ENCODE data around the gene CENPW. TPM values are rescaled to one million over a fixed set of nuclear protein-coding genes. Genes with fewer than 3 reads are reported as not detected.

CENPW gene
- 10 to 100 TPM; 61.1 to 64.2 TPM for total RNA-seq

DNA sequence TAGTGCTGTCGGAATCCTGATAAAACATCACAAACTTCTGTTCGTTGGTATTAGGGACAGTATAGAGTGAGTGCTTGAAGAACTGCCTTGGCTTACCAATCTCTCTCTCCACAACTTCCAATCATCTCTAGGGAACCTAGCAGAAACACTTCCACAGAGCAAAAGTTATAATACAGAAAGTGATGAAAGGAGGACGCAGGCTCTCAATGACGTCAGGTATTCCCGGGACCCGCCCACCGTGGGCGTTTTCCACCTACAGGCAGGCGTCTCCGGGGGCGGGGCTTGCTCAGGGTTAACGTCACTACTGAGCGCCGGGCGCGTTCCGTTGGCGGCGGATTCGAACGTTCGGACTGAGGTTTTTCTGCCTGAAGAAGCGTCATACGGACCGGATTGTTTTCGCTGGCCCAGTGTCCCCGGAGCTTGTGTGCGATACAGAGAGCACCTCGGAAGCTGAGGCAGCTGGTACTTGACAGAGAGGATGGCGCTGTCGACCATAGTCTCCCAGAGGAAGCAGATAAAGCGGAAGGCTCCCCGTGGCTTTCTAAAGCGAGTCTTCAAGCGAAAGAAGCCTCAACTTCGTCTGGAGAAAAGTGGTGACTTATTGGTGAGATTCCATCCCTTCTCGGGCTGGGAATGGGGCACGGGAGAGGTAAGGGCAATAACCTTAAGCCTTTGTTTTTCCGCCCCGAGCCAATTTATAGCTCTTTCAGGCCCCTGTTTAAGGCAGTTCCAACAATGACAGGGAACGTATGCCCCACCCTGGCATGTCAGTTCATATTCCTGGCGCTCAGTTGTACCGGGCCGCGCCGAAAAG, at the start of gene CENPW:
TSS of gene CENPW (plus strand) at position 320 of the 814 bp plus-strand sequence. CDS start at position 479, 159 bp downstream.
- ChIA-PET POLR2A (no interaction called here), CTCF (no interaction called here)

DNA sequence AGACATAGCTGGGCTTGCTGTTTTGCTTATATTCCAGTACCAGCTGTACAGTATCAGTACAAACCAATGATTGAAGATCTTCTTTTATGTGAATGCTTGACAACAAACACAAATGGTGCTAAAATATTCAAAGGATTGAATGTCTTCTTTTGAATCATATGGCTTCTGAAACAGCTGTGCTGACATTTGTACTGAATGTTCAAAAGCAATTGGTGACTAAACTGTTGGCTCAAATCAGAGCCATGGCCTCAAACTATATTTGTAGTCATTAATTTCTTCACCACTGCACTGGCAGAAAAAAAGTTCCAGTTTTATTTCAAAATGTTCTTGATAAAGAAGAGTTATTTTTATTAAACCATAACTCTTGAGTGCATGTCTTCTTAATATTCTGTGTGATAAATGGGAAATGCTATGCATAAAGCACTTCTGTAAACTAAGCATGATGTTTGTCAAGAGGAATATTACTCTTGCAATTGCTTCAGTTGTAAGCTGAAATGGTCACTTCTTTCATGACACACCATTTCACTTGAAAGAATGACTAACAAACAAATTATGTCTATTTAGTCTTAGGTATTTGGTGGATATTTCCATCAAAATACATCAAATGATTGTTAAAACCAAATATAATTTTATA, 45.9 kb upstream of the CENPW start:
- ChIA-PET CTCF (no interaction called here), POLR2A (no interaction called here)

DNA sequence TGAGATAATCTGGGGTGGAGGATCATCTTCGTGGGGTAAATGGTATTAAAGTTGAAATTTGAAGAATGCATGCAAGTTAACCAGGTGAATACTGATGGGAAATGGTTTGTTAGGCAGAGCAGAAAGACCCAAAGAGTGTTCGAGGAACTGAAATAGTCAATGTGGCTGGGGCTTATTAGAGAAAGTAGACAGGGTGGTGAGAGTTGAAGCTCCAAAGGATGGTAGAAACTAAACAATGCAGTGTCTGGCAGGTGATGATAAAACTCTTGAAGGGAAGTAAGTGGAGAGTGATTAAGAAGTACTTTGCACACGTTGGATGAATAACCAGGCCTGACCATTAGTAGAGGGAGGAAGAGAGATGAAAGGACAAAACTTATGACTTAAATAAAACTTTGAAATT, 39.8 kb upstream of the CENPW start:
- CTCF ChIA-PET: no interaction called here
- POLR2A ChIA-PET: no interaction called here

DNA sequence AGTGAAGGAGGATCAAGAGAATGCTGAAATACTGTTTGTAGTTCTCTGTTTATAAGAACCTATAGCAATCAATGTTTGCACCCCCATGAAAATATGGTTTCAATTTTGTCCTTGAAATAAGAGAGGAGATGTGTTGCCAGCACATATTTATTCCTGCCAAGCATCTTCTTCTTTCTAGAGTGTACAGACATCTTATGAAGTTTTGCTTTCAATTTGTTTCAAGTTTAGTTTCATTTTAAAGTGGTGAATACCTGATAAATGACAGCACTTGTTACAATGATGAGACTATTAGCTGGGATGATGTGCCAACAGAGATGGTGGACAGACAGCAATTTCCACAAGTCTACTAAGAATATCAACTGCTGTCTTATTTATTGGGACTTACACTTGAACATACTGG, 39.2 kb upstream of the CENPW start:
- ChIA-PET CTCF (no interaction called here), POLR2A (no interaction called here)

DNA sequence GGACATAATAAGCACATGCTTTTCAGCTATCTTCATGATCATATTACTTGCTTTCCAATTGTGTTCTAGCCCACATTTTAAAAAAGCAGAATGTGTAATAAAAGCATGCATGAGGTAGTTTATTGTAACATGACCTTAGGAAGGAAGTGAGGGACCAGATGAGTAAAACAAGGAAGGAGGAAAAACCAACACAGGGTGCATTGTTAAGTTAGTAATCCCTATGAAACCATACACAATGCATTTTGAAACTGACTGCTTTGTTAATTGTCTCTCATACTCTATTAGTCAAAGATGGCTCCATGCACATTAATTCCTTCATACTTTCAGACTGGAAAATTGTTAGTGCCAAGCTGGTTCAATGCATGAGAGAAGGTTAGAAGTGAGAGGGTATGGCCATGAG, 37.7 kb upstream of the CENPW start:
- ChIA-PET POLR2A (no interaction called here), CTCF (no interaction called here)

DNA sequence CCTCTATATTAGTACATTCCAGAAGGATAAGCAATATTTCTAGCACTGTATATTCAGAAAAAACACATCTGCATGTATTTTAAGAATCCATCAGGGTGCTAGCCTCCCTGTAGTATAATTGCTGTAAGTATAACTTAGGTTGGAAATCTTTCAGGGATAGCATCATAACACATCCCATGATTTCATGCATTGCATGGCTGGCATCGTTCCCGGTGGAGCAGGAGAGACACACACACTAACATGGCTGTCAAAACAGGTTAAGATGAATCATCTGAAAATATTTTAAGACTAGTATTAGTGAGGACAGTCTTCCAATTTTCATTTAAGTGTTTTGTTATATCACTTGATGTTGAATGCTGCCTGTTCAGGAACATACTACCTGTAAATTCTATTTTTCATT, 32.1 kb upstream of the CENPW start:
- POLR2A ChIA-PET: no interaction called here

DNA sequence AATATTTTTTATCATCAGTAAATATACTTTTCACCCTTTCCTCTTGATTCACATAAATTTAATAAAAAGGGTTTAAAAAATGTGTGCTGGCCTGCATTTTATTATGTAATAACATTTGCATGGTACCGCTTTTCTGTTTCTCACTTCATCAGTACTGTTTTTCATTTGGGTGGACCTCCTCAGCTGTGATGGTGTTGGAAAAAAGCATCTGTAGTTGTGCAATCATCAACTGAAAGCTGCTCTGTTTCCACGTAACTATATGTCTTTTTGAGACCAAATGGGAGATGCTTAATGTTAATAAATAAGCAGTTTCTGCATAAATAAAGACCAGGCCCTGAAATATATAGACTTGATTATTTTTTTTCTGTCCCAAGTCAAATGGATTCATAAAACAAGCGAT, 31.6 kb upstream of the CENPW start:
- CTCF ChIA-PET: no interaction called here

More for the DNA sequence above, 32.1 kb upstream of the CENPW start:
- CTCF ChIA-PET: no interaction called here

DNA sequence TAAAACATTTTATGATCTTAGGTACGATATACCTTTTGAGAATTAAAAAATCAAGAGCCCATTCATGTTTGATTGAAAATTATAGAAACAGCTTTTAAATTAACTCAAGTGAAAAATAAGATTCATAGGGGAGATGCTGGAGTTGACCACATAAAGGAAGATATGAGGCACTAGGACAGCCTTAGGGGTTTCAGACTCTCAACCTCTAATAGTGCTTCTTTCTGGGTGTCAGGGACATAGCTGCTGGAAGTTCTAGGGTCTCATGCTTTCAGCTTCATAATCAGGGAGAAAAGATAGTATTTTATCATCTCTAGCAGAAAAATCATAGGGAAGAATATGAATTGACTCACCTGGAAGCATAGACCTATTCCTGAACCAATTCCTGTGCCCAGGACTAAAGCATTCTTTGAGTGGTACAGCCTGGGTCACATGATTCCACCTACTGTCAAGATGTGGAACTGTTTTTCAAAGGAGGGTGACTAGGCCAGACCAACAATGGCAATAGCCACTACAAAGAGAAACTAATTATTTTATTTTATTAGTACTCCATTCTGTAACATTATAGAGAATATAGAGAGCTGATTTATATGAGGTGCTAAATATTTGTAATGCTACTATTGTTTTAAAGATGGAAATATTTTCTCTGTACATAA, 27.8 kb upstream of the CENPW start:
- ChIA-PET POLR2A (no interaction called here), CTCF (no interaction called here)

More for the DNA sequence above, 31.6 kb upstream of the CENPW start:
- POLR2A ChIA-PET: no interaction called here

DNA sequence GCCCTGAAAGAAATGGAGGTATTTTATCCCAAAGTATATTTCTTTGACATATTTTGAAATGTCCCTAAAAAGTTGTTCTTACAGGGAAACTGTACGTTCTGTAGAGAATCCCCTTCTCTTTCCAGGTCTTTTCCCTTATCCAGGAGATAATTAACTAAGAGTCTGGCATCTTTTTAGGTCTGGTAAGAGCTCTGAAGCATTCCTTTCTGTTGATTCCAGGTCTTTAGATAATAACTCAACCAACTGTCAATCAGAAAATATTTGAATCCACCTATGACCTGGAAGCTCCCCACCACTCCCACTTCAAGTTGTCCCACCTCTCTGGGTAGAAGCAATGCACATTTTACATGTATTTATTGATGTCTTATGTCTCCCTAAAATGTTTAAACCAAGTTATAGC, 26.0 kb upstream of the CENPW start:
- CTCF ChIA-PET: no interaction called here
- POLR2A ChIA-PET: no interaction called here

DNA sequence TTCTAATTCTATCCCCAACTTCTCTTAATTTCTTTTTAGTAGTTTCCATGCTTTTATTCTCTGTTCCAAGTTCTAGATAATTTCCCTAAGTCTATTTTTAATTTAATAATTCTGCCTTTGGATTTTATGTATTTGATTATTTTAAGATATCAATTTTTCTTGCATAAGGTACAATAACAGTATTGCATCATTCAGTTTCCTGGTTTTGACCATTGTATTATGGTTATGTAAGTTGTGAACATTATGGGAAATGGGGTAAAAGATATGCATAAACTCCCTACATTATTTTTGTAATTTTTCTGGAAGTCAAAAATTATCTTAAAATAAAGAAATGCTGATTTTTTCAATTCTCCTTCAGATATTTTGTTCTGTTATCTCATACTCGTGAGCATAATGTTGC, 21.1 kb upstream of the CENPW start:
- ChIA-PET CTCF (no interaction called here), POLR2A (no interaction called here)

DNA sequence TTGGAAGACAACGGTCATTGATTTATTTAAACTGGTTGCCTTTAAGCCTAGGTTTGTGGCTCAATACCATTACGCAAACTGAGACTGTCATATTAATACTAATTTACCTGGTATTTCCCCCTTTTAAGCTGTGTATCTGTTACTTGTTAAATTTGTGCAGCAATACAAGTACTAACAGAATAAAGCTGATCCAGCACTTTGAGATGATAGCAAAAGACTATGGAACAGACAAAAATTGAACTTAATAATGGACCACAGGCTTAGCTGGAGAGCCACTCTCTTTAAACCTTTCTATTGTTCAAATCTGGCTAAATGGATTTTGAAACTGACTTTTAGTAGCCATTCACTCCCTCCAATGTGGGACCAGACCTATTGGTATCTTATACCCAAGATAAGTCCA, 6.2 kb upstream of the CENPW start:
- ChIA-PET CTCF (no interaction called here), POLR2A (no interaction called here)

DNA sequence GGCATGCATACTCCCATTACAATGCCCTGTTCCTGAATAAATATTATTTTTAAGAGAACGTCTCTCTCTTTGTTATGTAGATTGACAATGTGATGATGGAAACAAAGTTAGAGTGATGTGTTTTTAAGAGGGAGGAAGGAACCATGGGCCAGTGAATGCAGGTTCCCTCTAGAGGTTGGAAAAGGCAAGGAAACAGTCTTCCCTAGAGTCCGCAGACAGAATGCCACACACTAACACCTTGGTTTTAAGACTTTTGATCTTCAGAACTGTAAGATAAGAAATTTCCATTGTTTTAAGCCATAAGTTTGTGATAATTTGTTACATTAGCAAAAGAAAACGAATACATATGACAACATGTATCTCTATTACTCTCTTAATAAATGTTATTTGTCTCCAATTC, 4.7 kb upstream of the CENPW start:
- CTCF ChIA-PET: no interaction called here
- POLR2A ChIA-PET: no interaction called here

DNA sequence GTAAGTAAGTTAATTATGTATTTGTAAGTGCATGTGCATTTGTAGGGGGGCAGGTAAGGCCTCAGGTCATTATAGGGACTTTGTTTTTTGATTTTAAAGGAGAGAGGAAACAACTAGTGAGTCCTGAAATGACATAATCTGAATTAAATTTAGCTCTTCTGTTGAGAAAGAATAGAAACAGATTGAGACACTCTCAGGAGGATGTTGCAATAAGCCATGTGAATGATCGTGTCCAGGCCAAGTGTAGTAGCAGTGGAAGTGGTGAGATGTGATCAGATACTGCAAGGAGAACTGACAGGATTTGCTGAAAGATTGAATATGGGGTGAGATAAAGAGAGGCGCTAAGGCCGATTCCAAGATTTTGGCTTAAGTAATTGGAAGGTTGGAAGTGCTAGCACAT, 2.6 kb upstream of the CENPW start:
- ChIA-PET POLR2A (no interaction called here), CTCF (no interaction called here)

DNA sequence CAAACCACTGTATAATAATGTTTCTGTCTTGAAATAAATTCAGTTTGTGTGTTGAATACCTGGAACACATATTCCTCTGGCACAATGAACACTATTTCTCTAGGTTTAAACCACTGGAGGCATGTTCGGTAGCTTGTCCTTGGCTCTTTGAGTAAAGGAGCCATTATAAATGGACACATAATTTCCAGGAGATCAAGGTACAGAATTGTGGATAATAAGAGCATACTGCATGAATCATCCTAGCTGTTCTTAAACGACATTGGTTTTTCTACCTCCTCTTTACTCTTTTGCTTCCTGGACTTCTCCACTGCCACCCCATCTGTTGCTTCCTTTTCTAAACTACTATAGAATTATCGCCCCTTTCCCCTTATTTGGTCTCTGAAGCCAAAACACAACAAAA, 1.2 kb downstream of the CENPW start:
- ChIA-PET CTCF (no interaction called here), POLR2A (no interaction called here)

DNA sequence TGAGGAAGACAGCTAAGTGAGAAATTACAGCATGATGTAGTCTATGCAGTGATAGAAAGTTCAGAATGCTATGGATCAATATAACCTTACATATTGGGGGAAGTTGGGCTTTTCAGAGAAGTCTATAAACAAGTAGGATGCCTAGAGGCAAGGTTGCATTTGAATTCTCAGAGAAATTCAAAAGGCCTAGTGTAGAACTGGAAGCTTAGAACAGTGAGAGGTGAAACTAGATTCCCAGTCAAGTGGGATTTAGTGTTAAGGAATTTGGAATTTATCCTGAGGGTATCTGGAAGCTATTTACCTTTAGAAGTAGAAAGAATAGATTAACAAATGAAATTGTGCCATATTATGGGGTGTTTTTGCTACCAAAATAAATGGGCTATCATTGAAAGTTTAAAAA, 4.3 kb downstream of the CENPW start:
- CTCF ChIA-PET: no interaction called here
- POLR2A ChIA-PET: no interaction called here

DNA sequence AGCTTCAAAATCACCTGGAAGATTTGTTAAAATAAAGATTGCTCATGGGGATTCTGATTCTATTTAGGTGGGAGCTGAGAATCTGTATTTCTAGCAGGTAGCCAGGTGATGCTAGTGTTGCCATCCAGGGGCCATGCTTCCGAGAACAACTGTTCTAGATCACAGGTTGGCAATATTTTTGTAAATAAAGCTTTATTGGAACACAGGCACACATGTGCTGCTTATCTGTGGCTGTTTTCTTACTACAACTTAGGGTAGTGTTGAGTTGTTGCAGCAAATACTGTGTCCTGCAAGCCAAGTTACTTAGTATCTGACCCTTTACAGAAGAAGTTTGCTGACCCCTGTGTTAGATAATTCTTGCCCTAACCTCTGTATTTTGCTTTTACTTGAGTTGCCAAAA, 12.0 kb downstream of the CENPW start:
- ChIA-PET POLR2A (no interaction called here), CTCF (no interaction called here)

DNA sequence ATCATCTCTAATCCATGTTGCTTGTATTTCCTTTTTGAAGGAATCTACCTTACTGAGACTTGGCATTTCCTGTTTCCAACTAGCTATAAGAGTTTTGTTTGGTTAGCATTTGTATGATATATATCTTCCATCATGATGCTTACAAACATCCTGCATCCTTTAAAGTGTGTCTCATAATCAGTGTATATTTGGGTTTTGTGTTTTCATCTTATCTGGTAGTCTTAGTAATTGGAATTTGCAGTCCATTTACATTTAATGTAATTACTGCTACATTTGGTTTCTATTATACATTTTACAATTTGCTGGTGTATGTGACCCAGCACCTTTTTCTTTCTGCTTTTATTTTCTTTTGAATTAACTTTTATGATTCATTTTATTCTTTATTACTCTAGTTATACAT, 12.6 kb downstream of the CENPW start:
- ChIA-PET CTCF (no interaction called here), POLR2A (no interaction called here)

DNA sequence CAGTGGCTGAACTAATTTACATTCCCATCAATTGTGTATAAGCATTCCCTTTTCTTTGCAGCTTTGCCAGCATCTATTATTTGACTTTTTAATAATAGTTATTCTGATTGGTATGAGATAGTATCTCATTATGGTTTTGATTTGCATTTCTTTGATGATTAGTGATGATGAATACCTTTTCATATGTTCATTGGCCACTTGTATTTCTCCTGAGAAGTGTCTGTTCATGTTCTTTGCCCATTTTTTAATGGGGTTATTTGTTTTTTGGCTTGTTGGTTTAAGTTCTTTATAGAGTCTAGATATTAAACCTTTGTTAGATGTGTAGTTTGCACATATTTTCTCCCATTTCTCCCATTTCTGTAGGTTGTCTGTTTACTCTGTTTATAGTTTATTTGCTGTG, 16.6 kb downstream of the CENPW start:
- ChIA-PET POLR2A (no interaction called here), CTCF (no interaction called here)

DNA sequence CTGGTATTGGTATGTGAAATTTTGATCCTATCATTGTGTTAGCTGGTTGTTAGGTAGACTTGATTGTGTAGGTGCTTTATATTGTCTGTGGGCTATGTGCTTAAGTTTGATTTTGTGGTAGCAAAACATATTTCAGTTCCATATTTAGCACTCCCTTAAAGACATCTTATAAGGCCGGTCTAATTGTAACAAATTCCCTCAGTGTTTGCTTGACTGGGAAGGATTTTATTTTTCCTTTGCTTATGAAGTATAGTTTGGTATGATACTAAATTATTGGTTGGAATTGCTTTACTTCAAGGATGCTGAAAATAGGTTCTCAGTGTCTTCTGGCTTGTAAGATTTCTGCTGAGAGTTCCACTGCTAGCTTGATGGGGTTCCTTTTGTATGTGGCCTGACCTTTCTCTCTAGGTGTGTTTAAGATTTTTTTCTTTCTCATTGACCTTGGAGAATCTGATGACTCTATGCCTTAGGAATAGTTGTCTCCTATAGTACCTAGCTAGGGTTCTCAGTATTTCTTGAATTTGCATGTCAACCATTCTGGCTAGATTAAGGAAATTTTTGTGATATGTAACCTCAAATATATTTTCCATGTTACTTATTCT, 20.1 kb downstream of the CENPW start:
- ChIA-PET POLR2A (no interaction called here), CTCF (no interaction called here)

DNA sequence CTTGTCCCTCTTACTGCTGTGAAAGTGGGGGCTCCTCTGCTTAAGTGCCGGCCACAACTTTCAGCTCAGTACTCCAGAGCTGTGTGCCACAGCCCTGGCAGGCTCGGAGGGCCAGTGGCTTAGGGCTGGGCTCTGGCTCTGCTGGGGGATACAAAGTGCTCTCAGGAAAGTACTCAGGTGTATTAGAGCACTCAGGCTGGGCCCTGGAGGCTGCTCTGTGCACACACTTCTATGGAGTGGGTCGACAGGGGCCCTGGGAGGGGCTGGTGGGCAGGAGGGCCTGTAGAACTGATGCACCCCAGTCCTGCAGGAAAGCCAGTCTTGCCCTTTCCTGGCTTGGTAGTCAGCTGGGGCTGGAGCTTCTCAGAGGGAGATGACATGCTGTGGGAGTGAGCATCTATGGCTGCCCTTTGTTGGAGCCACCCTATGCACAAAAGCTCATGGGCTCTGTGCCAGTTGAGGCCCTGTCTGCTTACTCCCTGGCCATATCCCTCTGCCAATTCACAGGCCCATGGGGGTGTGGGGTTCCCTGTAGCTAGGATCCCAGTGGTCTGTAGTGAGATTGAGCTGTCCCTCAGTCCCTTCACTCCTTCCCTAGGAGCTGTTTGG, 22.0 kb downstream of the CENPW start:
- ChIA-PET CTCF (no interaction called here), POLR2A (no interaction called here)

DNA sequence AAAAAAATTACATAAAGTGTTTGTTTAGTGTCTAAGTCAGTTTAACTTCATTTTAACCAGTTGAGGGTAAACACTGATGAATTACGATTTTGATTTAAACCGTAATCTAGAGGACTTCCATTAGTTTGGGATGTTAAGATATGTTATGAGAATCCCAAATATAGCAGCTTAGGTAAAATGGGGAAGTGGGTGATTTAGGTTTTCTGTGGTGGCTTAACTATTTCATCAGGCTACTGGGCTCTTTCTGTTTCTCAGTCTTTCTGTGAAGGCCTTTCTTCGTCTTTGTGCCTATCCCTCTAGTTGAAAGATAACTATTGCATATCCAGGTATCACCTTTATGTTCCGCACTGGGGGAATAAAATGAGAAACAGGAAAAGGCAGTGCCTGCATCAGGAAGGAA, 27.9 kb downstream of the CENPW start:
- ChIA-PET POLR2A (no interaction called here), CTCF (no interaction called here)
